B cell (primary cell): ENCODE measurements around the gene COQ8A.

Source experiments
- EZH2 ChIP-seq: IDR thresholded peaks from 2 replicates; pipeline ENCODE4 v1.6.1; 2012; ENCODE audit warnings: borderline replicate concordance, low read depth, mild to moderate bottlenecking, moderate library complexity, low read length; ENCODE audit not compliant: insufficient read depth, poor library complexity, severe bottlenecking
- TF ChIP-seq, protein P1 (sequence below): fragments of 200-600 bp; IDR thresholded peaks from one replicate; pipeline ENCODE4 v1.8.0; 2022; ENCODE audit warnings: antibody characterized with exemption, mild to moderate bottlenecking

DNA sequence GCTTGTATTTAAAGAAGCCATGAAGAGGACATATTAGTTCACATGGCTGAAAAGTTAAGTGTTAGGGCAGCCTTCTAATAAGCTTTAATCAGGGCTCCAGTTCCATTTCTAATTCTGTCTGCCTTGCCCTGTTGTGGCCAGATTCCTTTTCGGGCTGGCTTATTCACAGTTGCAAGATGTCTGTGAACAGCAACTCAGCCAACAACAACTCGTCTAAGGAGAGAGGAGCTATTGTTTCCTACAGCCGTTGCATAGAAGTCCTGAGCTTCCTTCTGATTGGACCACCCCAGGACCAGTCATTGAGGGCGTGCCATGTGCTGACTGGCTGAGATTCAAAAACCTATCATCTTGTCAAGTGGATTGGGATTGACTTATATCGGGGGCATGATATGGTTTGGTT lies 18.6 kb upstream of the COQ8A start:
- TF ChIP-seq, protein P1, sequence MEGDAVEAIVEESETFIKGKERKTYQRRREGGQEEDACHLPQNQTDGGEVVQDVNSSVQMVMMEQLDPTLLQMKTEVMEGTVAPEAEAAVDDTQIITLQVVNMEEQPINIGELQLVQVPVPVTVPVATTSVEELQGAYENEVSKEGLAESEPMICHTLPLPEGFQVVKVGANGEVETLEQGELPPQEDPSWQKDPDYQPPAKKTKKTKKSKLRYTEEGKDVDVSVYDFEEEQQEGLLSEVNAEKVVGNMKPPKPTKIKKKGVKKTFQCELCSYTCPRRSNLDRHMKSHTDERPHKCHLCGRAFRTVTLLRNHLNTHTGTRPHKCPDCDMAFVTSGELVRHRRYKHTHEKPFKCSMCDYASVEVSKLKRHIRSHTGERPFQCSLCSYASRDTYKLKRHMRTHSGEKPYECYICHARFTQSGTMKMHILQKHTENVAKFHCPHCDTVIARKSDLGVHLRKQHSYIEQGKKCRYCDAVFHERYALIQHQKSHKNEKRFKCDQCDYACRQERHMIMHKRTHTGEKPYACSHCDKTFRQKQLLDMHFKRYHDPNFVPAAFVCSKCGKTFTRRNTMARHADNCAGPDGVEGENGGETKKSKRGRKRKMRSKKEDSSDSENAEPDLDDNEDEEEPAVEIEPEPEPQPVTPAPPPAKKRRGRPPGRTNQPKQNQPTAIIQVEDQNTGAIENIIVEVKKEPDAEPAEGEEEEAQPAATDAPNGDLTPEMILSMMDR: no peak
- TF ChIP-seq EZH2: no peak
